ENCODE results near the gene ADCY10.

The ADCY10 gene

GRCh38 chr1:167786502-167786901, 127.4 kb downstream of the ADCY10 start:
- no peak for TF ChIP-seq CTCF (IDR thresholded peaks at IDR 0.05; ENCODE audit: borderline replicate concordance, control extremely low read depth, extremely low read depth, insufficient read depth, missing control alignments)
- in situ Hi-C loops (cut with MboI; ENCODE audit: low sequenced_read_pairs, unreplicated experiment): no loop called here
- DNase-seq (ENCODE audit: low spot score): no peak

- no peak for DNase-seq (ENCODE audit: low spot score)
- no peak for TF ChIP-seq CTCF (IDR thresholded peaks at IDR 0.05; ENCODE audit: borderline replicate concordance, control extremely low read depth, extremely low read depth, insufficient read depth, missing control alignments)
- in situ Hi-C loops (cut with MboI; ENCODE audit: low sequenced_read_pairs, unreplicated experiment): no loop called here
Observed at GRCh38 chr1:167784876-167785550, 128.9 kb downstream of the ADCY10 start.

DNA sequence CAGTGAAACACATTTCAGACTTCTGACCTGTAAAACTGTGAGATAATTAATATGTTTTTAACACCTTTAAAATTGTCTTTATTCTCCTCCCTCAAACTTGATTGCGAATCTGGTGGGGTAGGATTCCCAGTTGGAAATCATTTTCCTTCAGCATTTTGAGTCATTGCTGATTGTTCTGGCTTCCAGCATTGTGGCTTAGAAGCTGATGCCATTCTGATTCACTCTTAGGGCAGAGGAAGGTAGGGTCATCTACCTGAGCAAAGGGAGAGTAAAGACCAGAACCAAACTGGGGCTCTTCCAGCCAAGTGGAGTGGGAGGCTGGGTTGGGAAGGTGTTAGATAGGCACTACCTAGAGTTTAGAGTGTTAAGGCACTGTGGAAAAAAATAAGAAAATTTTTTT, 131.0 kb downstream of the ADCY10 start:
- TF ChIP-seq CTCF (IDR thresholded peaks at IDR 0.05; ENCODE audit: borderline replicate concordance, control extremely low read depth, extremely low read depth, insufficient read depth, missing control alignments): no peak
- no peak for DNase-seq (ENCODE audit: low spot score)
- in situ Hi-C loops (cut with MboI; ENCODE audit: low sequenced_read_pairs, unreplicated experiment): no loop called here

DNA sequence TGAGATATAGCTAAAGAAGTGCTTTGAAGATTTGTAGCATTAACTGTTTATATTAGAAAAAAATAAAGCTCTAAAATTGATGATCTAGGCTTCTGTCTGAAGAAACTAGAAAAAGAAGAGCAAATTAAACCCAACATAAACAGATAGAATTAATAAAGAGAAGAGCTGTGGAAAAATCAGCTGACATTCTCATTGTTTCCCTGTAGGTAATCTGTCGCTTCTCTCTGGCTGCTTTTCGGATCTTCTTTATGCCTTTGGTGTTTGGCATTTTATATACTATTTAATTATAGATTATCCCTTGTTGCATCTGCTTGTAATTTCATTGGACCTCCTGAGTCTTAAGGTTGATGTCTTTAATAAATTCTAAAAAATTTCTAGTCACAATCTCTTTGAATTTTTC, 132.4 kb downstream of the ADCY10 start:
- no peak for TF ChIP-seq CTCF (IDR thresholded peaks at IDR 0.05; ENCODE audit: borderline replicate concordance, control extremely low read depth, extremely low read depth, insufficient read depth, missing control alignments)
- in situ Hi-C loops (cut with MboI; ENCODE audit: low sequenced_read_pairs, unreplicated experiment): no loop called here
- DNase-seq (ENCODE audit: low spot score): no peak

- in situ Hi-C loops (cut with MboI; ENCODE audit: low sequenced_read_pairs, unreplicated experiment): no loop called here
- no peak for TF ChIP-seq CTCF (IDR thresholded peaks at IDR 0.05; ENCODE audit: borderline replicate concordance, control extremely low read depth, extremely low read depth, insufficient read depth, missing control alignments)
- no peak for DNase-seq (ENCODE audit: low spot score)
Observed at GRCh38 chr1:167777269-167777650, 136.7 kb downstream of the ADCY10 start.

DNA sequence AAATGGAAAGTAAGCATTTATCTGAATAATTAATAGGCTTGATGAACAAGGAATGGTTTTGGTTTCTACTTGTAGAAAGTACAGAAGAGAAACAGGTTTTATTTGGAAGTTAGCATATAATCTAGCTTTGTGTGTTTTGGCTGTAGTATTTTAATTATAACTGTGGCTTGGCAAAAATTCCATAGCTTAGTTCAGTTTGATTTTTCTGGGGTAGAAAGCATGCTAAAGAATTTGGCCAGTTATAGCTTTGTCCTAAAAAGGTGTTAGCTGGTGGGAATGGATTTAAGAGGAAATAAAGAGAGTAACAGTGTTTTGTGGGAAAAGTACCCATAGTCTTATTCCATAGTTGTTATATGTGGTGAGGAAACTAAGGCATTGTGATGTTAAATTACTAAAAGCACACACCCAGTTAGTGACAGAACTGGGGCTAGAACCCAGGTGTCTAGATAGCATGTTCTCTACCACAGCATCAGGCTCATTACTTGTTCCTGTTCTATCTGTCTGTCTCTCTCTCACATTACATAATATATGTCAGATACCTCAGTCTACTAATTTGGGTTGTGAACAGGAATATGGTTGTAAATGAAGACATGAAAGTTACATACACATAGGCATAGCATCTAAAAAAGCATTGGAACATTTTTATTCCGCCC, 137.2 kb downstream of the ADCY10 start:
- TF ChIP-seq CTCF (IDR thresholded peaks at IDR 0.05; ENCODE audit: borderline replicate concordance, control extremely low read depth, extremely low read depth, insufficient read depth, missing control alignments): no peak
- DNase-seq (ENCODE audit: low spot score): no peak
- in situ Hi-C loops (cut with MboI; ENCODE audit: low sequenced_read_pairs, unreplicated experiment): no loop called here

All from GM13976 (cell line).